Body of pancreas (tissue), 4 donors: ENCODE measurements around the gene SLC3A2. TPM values are rescaled to one million over a fixed set of nuclear protein-coding genes. Genes with fewer than 3 reads are reported as not detected.

Experiments used
- ATAC-seq: fragments of 150-250 bp; one replicate; pipeline ENCODE4 v1.9.1; 2016
- DNase-seq, 4 donors: peaks; one replicate each; pipeline ENCODE4 v3.0.0-alpha.2; 2019
- H3K27ac ChIP-seq, 4 donors: fragments of 200-600 bp; sonication (generic); 1 replicate in 3 of 4; 2 replicates in 1 of 4; pipeline versions ENCODE4 v1.5.1 to v1.6.1; 2016 to 2019; ENCODE audit warnings: mild to moderate bottlenecking in 1 of 4, mixed read lengths in 1 of 4, moderate library complexity in 1 of 4
- H3K27me3 ChIP-seq, 2 donors: fragments of 200-600 bp; sonication (generic); one replicate each; pipeline ENCODE4 v1.6.0; 2016; ENCODE audit warnings: mild to moderate bottlenecking in 1 of 2
- H3K36me3 ChIP-seq, 2 donors: fragments of 200-600 bp; sonication (generic); replicated peaks in 1 of 2; 2 replicates each; pipeline ENCODE4 v1.5.1; 2016; ENCODE audit warnings: low read depth in 2 of 2; ENCODE audit not compliant: insufficient read depth in 1 of 2
- H3K4me1 ChIP-seq: fragments of 200-600 bp; sonication (generic); one replicate; pipeline ENCODE4 v1.6.0; 2016
- H3K4me3 ChIP-seq, 2 donors: fragments of 200-600 bp; sonication (generic); 1 replicate in 1 of 2; 2 replicates in 1 of 2; pipeline ENCODE4 v1.5.1; 2016 to 2019
- H3K9me3 ChIP-seq, 3 donors: fragments of 200-600 bp; sonication (generic); 1 replicate in 2 of 3; 2 replicates in 1 of 3; pipeline ENCODE4 v1.5.1; 2016
- CTCF ChIP-seq, 7 experiments: fragments of 450-650 bp in 4 of 7; fragments of 200-600 bp in 3 of 7; sonication (generic) in 3 of 7; IDR thresholded peaks; one replicate each; pipeline ENCODE4 v1.5.1; 2016 to 2019; ENCODE audit warnings: antibody characterized with exemption in 7 of 7
- POLR2A ChIP-seq, 3 donors: fragments of 450-650 bp; IDR thresholded peaks; one replicate each; pipeline ENCODE4 v1.6.1; 2016; ENCODE audit warnings: antibody characterized with exemption in 3 of 3, mild to moderate bottlenecking in 2 of 3
- WGBS, 2 donors: methylation state at CpG; one replicate each; pipeline ENCODE4 v1.1.5; 2017; 5-methylcytosine and 5-hydroxymethylcytosine counted together
- intact Hi-C: fragments of 100-400 bp; cut with DNase I; formaldehyde crosslinking; loops from one replicate; pipeline ENCODE4 v1.15.1; 2023
- total RNA-seq, 2 donors: library from RNA; depleted of rRNA; stranded (reverse); fragments of >200 nt; gene quantifications; one replicate each; pipeline ENCODE4 v1.1.0, GENCODE V29; 2016

The SLC3A2 gene
- total RNA-seq, 2 donors from 2014 or later, result 75.5 to 108 TPM

GRCh38 chr11:62905296-62905695 lies 24.6 kb downstream of the SLC3A2 start:
- no peak for DNase-seq
- ATAC-seq, result no peak
- no peak overlapping the region for H3K27ac ChIP-seq
- no peak for TF ChIP-seq POLR2A (IDR thresholded peaks at IDR 0.05)
- TF ChIP-seq CTCF (IDR thresholded peaks at IDR 0.05), result no peak
- H3K27me3 ChIP-seq, result no peaks in the 10 kb centered on the region
- H3K36me3 ChIP-seq, result no peaks in the 10 kb centered on the region
- no peaks in the 10 kb centered on the region for H3K9me3 ChIP-seq
- peaks cover 24% of the 10 kb centered on the region for H3K4me1 ChIP-seq
- intact Hi-C loops, result loop anchor here (10.0 kb wide), 1 partner anchor 310 kb away; no protein-coding TSS in a partner anchor
- WGBS, 2 donors, result 37 to 40% methylated on average over 3 of the region's 3 CpGs
- no peak overlapping the region for H3K4me3 ChIP-seq

DNA sequence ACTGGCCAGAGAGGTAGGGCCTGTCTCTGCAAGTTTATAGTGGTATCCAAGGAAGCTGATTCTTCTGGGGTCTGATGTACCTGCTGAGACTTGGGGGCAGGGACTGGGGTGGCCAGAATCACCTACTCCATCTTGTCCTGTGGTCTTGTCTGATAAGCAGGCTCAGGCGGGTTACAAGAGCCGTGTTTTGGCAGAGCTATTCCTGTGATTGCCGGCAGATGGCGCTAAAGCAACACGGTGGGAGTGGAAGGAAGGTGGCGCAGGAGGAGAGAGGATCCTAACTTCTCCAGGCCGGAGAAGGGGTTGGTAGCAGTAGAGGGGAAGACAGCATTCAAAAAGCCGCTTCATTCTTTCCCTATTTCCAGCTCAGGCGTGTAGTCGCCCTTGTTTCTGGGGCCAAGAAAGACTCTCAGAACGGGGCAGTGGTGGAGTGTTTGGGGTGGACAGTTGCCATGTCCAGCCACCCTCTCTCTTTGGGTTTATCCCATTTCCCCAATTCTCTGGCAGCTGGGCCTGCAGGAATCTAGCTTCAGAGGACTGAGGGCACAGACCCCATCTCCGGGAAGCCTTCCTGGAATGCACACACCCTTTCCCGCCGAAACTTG lies 25.3 kb downstream of the SLC3A2 start:
- H3K4me3 ChIP-seq, result no peak overlapping the region
- DNase-seq (peak; percentile 78 to 86 (median 83)), ATAC-seq (peak; percentile 49)
- H3K4me1 ChIP-seq, result peaks cover 24% of the 10 kb centered on the region
- H3K27me3 ChIP-seq, result no peaks in the 10 kb centered on the region
- no peak overlapping the region for H3K27ac ChIP-seq
- TF ChIP-seq CTCF (IDR thresholded peaks at IDR 0.05), result peak; percentile 94 to 99 (median 98)
- no peak for TF ChIP-seq POLR2A (IDR thresholded peaks at IDR 0.05)
- intact Hi-C loops, result loop anchor here (10.0 kb wide), 1 partner anchor 309 kb away; no protein-coding TSS in a partner anchor
- no peaks in the 10 kb centered on the region for H3K9me3 ChIP-seq
- H3K36me3 ChIP-seq, result no peaks in the 10 kb centered on the region
- 10 to 19% methylated on average over 10 to 14 of the region's 14 CpGs for WGBS, 2 donors

- Histone ChIP-seq H3K27ac (peak overlapping the region; percentile 64 to 79 (median 72)), H3K36me3 (no peaks in the 10 kb centered on the region), H3K27me3 (no peaks in the 10 kb centered on the region), H3K4me3 (no peak overlapping the region), H3K4me1 (peaks cover 24% of the 10 kb centered on the region), H3K9me3 (no peaks in the 10 kb centered on the region)
- peak; percentile 25 for ATAC-seq
- no peak for TF ChIP-seq POLR2A (IDR thresholded peaks at IDR 0.05)
- TF ChIP-seq CTCF (IDR thresholded peaks at IDR 0.05), result no peak
- WGBS, 2 donors, result 19 to 73% methylated on average over 2 to 9 of the region's 9 CpGs
- DNase-seq, result peak; percentile 33 to 62 (median 60)
- intact Hi-C loops, result loop anchor here (10.0 kb wide), 1 partner anchor 306 kb away; no protein-coding TSS in a partner anchor
Measured at GRCh38 chr11:62908468-62909072, 27.9 kb downstream of the SLC3A2 start.

GRCh38 chr11:62909107-62909894 lies 28.6 kb downstream of the SLC3A2 start:
- H3K36me3 ChIP-seq, result no peaks in the 10 kb centered on the region
- peak overlapping the region; percentile 64 to 79 (median 72) for H3K27ac ChIP-seq
- H3K9me3 ChIP-seq, result no peaks in the 10 kb centered on the region
- TF ChIP-seq POLR2A (IDR thresholded peaks at IDR 0.05), result peak in 2 of 3 donors; percentile 13 to 37
- peak; percentile 49 to 85 (median 71) for TF ChIP-seq CTCF (IDR thresholded peaks at IDR 0.05)
- peaks cover 24% of the 10 kb centered on the region for H3K4me1 ChIP-seq
- WGBS, 2 donors, result 42 to 58% methylated on average over 18 to 24 of the region's 24 CpGs
- peak; percentile 87 to 94 (median 93) for DNase-seq
- intact Hi-C loops, result loop anchor here (10.0 kb wide), 1 partner anchor 306 kb away; no protein-coding TSS in a partner anchor
- H3K27me3 ChIP-seq, result no peaks in the 10 kb centered on the region
- ATAC-seq, result peak; percentile 88
- H3K4me3 ChIP-seq, result no peak overlapping the region
